ENCODE measurements around the gene SHROOM3.

DNA sequence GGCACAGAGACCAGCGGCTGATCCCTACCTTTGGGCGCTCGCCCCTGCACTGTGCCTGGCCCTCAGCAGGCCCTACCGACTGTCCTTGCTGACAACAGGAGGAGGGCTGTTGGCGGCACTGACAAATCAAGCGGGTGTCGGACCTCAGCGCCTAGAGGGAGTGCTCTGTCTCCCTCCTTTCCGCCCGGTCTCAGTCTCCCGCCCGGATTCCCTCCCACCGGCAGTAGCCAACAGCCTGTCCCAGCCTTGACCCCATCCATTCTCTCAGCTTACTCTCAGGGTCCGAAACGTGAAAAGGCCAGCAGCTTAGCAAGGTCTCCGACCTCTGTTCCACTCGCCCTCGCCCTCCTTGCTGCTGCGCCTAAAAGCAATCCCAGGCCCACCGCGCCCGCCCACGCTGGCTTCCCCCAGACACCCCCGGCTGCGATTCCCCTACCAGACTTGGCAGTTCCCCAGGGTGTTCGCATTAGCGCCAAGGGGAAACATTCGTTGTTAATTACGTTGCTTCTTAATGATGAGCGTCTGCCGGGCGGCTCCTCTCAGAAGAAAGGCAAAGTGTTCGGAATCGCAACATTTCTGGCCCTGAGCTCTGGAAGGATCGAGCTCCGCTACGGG, 366.7 kb downstream of the SHROOM3 start:
- TF ChIP-seq, protein P1, sequence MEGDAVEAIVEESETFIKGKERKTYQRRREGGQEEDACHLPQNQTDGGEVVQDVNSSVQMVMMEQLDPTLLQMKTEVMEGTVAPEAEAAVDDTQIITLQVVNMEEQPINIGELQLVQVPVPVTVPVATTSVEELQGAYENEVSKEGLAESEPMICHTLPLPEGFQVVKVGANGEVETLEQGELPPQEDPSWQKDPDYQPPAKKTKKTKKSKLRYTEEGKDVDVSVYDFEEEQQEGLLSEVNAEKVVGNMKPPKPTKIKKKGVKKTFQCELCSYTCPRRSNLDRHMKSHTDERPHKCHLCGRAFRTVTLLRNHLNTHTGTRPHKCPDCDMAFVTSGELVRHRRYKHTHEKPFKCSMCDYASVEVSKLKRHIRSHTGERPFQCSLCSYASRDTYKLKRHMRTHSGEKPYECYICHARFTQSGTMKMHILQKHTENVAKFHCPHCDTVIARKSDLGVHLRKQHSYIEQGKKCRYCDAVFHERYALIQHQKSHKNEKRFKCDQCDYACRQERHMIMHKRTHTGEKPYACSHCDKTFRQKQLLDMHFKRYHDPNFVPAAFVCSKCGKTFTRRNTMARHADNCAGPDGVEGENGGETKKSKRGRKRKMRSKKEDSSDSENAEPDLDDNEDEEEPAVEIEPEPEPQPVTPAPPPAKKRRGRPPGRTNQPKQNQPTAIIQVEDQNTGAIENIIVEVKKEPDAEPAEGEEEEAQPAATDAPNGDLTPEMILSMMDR (IDR thresholded peaks at IDR 0.05), result no peak
- no peak for TF ChIP-seq POLR2AphosphoS5 (IDR thresholded peaks at IDR 0.05)
